Stimulated activated CD8-positive, alpha-beta memory T cell treated with anti-CD3 and anti-CD28 coated beads, Interleukin-15, amount 100 ng/mL, for 4 hours (primary cell): ENCODE results near the gene CEP131.
A peak's percentile ranks its signal among the peaks of the same experiment; 100 is the strongest.

Experiments used
- DNase-seq, 2 donors: peaks; one replicate each; pipeline ENCODE4 v3.0.0-alpha.2; 2020; ENCODE audit warnings: low read depth in 2 of 2

CEP131 gene

GRCh38 chr17:81251709-81252301 lies 29.0 kb upstream of the CEP131 start:
- DNase-seq, result no peak

- DNase-seq, result no peak
Measured at GRCh38 chr17:81251094-81251708, 28.4 kb upstream of the CEP131 start.

GRCh38 chr17:81250286-81251093 lies 27.7 kb upstream of the CEP131 start:
- no peak for DNase-seq

- DNase-seq, result no peak
Measured at GRCh38 chr17:81249223-81250040, 26.7 kb upstream of the CEP131 start.

- DNase-seq, result no peak
Measured at GRCh38 chr17:81248649-81249048, 25.9 kb upstream of the CEP131 start.

GRCh38 chr17:81247339-81247990 lies 24.7 kb upstream of the CEP131 start:
- DNase-seq, result no peak

GRCh38 chr17:81246679-81247338 lies 24.0 kb upstream of the CEP131 start:
- no peak for DNase-seq

GRCh38 chr17:81246343-81246670 lies 23.5 kb upstream of the CEP131 start:
- DNase-seq, result no peak

GRCh38 chr17:81245665-81246342 lies 23.0 kb upstream of the CEP131 start:
- no peak for DNase-seq

- DNase-seq, result no peak
Measured at GRCh38 chr17:81245024-81245664, 22.4 kb upstream of the CEP131 start.

- no peak for DNase-seq
Measured at GRCh38 chr17:81244358-81245023, 21.7 kb upstream of the CEP131 start.

- DNase-seq, result no peak
Measured at GRCh38 chr17:81243333-81243664, 20.5 kb upstream of the CEP131 start.

- DNase-seq, result no peak
Measured at GRCh38 chr17:81242421-81243332, 19.9 kb upstream of the CEP131 start.

GRCh38 chr17:81241648-81242420 lies 19.1 kb upstream of the CEP131 start:
- DNase-seq, result peak; percentile 25 to 35

- DNase-seq, result no peak
Measured at GRCh38 chr17:81241203-81241602, 18.4 kb upstream of the CEP131 start.

- DNase-seq, result no peak
Measured at GRCh38 chr17:81240761-81241160, 18.0 kb upstream of the CEP131 start.

- peak in 1 of 2 donors; percentile 36 for DNase-seq
Measured at GRCh38 chr17:81239714-81240555, 17.2 kb upstream of the CEP131 start.
